HepG2 (cell line): ENCODE results near the gene NFATC2. TPM values are rescaled to one million over a fixed set of nuclear protein-coding genes. Genes with fewer than 3 reads are reported as not detected.

Experiments used
- ATAC-seq: fragments of 200-7000 bp; cut with Tn5 transposase; 3 replicates; pipeline ENCODE4 v1.9.1; 2020; ENCODE audit warnings: mild to moderate bottlenecking, moderate library complexity
- BruUV-seq: library from RNA; stranded (reverse); fragments of 400-500 nt; replicated peaks from 2 replicates; lab custom pipeline; 2021; lab: Mats Ljungman, UMichigan
- CTCF ChIA-PET: fragments of 300-600 bp; formaldehyde crosslinking; extraction: SDS; loops from one replicate; lab custom pipeline; 2021; ENCODE audit warnings: low total read pairs, inconsistent platforms, low intra/inter-chr PET ratio; lab: Yijun Ruan, JAX
- POLR2A ChIA-PET: fragments of 350-600 bp; sonication (Branson Sonifier 250); formaldehyde crosslinking; loops from one replicate; lab custom pipeline; 2020; ENCODE audit warnings: antibody characterized with exemption, inconsistent platforms; lab: Yijun Ruan, JAX
- DNase-seq: peaks from one replicate; pipeline ENCODE4 v3.0.0-alpha.2; 2015; ENCODE audit warnings: low spot score
- FAIRE-seq: peaks from 3 replicates; lab custom pipeline; 2011; peaks lifted over from hg19 to GRCh38; lab: Jason Lieb, UNC
- H2AFZ ChIP-seq: one replicate; pipeline ENCODE4 v1.6.1; 2011; ENCODE audit warnings: low read length, inconsistent platforms
- H3K27ac ChIP-seq: fragments of 300-600 bp; 3 replicates; pipeline ENCODE4 v1.8.0; 2011; ENCODE audit warnings: mixed run types, mild to moderate bottlenecking, mixed read lengths, low read length, inconsistent platforms; ENCODE audit not compliant: insufficient read depth; ENCODE audit errors: extremely low read length
- H3K27me3 ChIP-seq, 2 experiments: fragments of 200-600 bp in 1 of 2; 2 replicates in 1 of 2; 3 replicates in 1 of 2; pipeline versions ENCODE4 v1.6.0 to v1.8.0; 2011; ENCODE audit warnings: low read length in 2 of 2, mild to moderate bottlenecking in 2 of 2, moderate library complexity in 2 of 2, inconsistent platforms in 1 of 2; ENCODE audit not compliant: insufficient read depth in 2 of 2, control insufficient read depth in 1 of 2
- H3K36me3 ChIP-seq, 2 experiments: fragments of 200-600 bp in 1 of 2; replicated peaks in 1 of 2; 2 replicates in 1 of 2; 3 replicates in 1 of 2; pipeline versions ENCODE4 v1.5.1 to v1.8.0; 2011; ENCODE audit warnings: low read length in 2 of 2, inconsistent platforms in 1 of 2; ENCODE audit not compliant: insufficient read depth in 2 of 2, control insufficient read depth in 1 of 2
- H3K4me1 ChIP-seq: 2 replicates; pipeline ENCODE4 v1.5.1; 2012; ENCODE audit warnings: low read length, inconsistent platforms; ENCODE audit not compliant: insufficient read depth
- H3K4me2 ChIP-seq: 2 replicates; pipeline ENCODE4 v1.6.0; 2011; ENCODE audit warnings: low read depth, low read length, inconsistent platforms
- H3K4me3 ChIP-seq, 3 experiments: fragments of 200-600 bp in 1 of 3; sonication (generic), shearing (Covaris generic) in 1 of 3; replicated peaks in 1 of 3; 2 replicates each; pipeline ENCODE4 v1.5.1; 2011 to 2016; ENCODE audit warnings: low read length in 3 of 3, inconsistent platforms in 2 of 3, low read depth in 2 of 3, mild to moderate bottlenecking in 2 of 3, control low read depth in 1 of 3, mixed read lengths in 1 of 3; ENCODE audit not compliant: insufficient read depth in 1 of 3
- H3K79me2 ChIP-seq: one replicate; pipeline ENCODE4 v1.6.1; 2011; ENCODE audit warnings: low read length, inconsistent platforms; ENCODE audit not compliant: insufficient read depth
- H3K9ac ChIP-seq: 2 replicates; pipeline ENCODE4 v1.6.0; 2011; ENCODE audit warnings: mild to moderate bottlenecking, low read depth, low read length, inconsistent platforms; ENCODE audit not compliant: insufficient read depth
- H3K9me3 ChIP-seq: 2 replicates; pipeline ENCODE4 v1.5.1; 2012; ENCODE audit warnings: mild to moderate bottlenecking, low read length
- H4K20me1 ChIP-seq: 2 replicates; pipeline ENCODE4 v1.6.0; 2011; ENCODE audit warnings: inconsistent platforms, mild to moderate bottlenecking, low read length, moderate library complexity; ENCODE audit not compliant: insufficient read depth
- ASH2L ChIP-seq: fragments of 300-600, 200-600 bp; sonication (generic); IDR thresholded peaks from 2 replicates; pipeline ENCODE4 v1.7.0; 2017; ENCODE audit warnings: low read depth, mild to moderate bottlenecking, moderate library complexity, mixed read lengths, low read length; ENCODE audit not compliant: insufficient read length
- GATA4 ChIP-seq: sonication (generic); IDR thresholded peaks from 2 replicates; pipeline ENCODE4 v1.6.1; 2016; ENCODE audit warnings: antibody characterized with exemption, low read depth, borderline replicate concordance
- HDAC6 ChIP-seq: fragments of 200-600 bp; sonication (generic); IDR thresholded peaks from 2 replicates; pipeline ENCODE4 v1.7.0; 2017; ENCODE audit warnings: mild to moderate bottlenecking, antibody characterized with exemption, low read length, low read depth
- KDM5A ChIP-seq: fragments of 200-600 bp; sonication (generic); IDR thresholded peaks from 2 replicates; pipeline ENCODE4 v1.7.0; 2018; ENCODE audit warnings: antibody characterized with exemption, mild to moderate bottlenecking, low read length, borderline replicate concordance
- MXI1 ChIP-seq: IDR thresholded peaks from 3 replicates; pipeline ENCODE4 v1.6.1; 2012; ENCODE audit warnings: low read depth, low read length, inconsistent platforms, borderline replicate concordance
- RXRA ChIP-seq: sonication (generic); formaldehyde crosslinking; IDR thresholded peaks from 2 replicates; pipeline ENCODE4 v1.5.1; 2020; ENCODE audit warnings: missing genetic modification reagents
- SMC3 ChIP-seq: IDR thresholded peaks from 2 replicates; pipeline ENCODE4 v1.6.1; 2011; ENCODE audit warnings: low read length, improper control_type of control experiment
- ZNF296 ChIP-seq: sonication (generic); formaldehyde crosslinking; conservative IDR thresholded peaks from 2 replicates; pipeline ENCODE4 v1.5.0; 2020; ENCODE audit warnings: mild to moderate bottlenecking, missing genetic modification reagents
- ZNF30 ChIP-seq: sonication (generic); formaldehyde crosslinking; IDR thresholded peaks from 2 replicates; pipeline ENCODE4 v1.5.0; 2020; ENCODE audit warnings: mild to moderate bottlenecking, missing genetic modification reagents
- ZNF691 ChIP-seq: sonication (generic); formaldehyde crosslinking; IDR thresholded peaks from 2 replicates; pipeline ENCODE4 v1.4.0; 2020; ENCODE audit warnings: missing genetic modification reagents, low read depth, mild to moderate bottlenecking, borderline replicate concordance
- ZNF780A ChIP-seq: sonication (generic); formaldehyde crosslinking; IDR thresholded peaks from 2 replicates; pipeline ENCODE4 v1.8.0; 2022; ENCODE audit warnings: mild to moderate bottlenecking, missing genetic modification reagents, moderate library complexity
- ZNF839 ChIP-seq: sonication (generic); formaldehyde crosslinking; IDR thresholded peaks from 2 replicates; pipeline ENCODE4 v1.4.0; 2020; ENCODE audit warnings: missing genetic modification reagents, mild to moderate bottlenecking, borderline replicate concordance
- WGBS: methylation state at CpG from one replicate; pipeline ENCODE4 v1.1.6; 2017; ENCODE audit warnings: low lambda C conversion rate; 5-methylcytosine and 5-hydroxymethylcytosine counted together
- in situ Hi-C: cut with HindIII; loops from 2 replicates; pipeline ENCODE4 v1.10.0; 2017; ENCODE audit warnings: low pct_unique_long_range_greater_than_20kb; ENCODE audit not compliant: extremely low pct_ligation_motif_present
- intact Hi-C: fragments of 100-400 bp; cut with micrococcal nuclease; formaldehyde crosslinking; loops from one replicate; pipeline ENCODE4 v1.10.0; 2022; ENCODE audit not compliant: unreplicated experiment
- polyA plus RNA-seq, 8 experiments: library from polyadenylated mRNA; depleted of rRNA in 3 of 8; stranded (reverse) in 7 of 8; unstranded in 1 of 8; fragments of >200 nt; fragmentation: Illumina TruSeq in 4 of 8; extraction: Trizol in 4 of 8; gene quantifications; 2 replicates each; pipeline versions ENCODE4 v1.2.1 to v1.2.3, GENCODE V29; 2011 to 2016; ENCODE audit warnings: low read depth in 4 of 8, missing spikeins in 1 of 8, mixed read lengths in 1 of 8; ENCODE audit not compliant: insufficient read depth in 1 of 8
- total RNA-seq, 5 experiments: library from RNA; depleted of rRNA; stranded (reverse); fragments of >200 nt; fragmentation: Illumina TruSeq; extraction: Trizol; gene quantifications; 2 replicates each; pipeline ENCODE4 v1.2.3, GENCODE V29; 2016; ENCODE audit warnings: low read depth in 1 of 5

NFATC2 gene
- total and polyA plus RNA-seq, 2 of the 13 experiments (the other 11 are each of a cell fraction or from before 2014, with no cell fraction given), result 1.9 to 3.3 TPM

DNA sequence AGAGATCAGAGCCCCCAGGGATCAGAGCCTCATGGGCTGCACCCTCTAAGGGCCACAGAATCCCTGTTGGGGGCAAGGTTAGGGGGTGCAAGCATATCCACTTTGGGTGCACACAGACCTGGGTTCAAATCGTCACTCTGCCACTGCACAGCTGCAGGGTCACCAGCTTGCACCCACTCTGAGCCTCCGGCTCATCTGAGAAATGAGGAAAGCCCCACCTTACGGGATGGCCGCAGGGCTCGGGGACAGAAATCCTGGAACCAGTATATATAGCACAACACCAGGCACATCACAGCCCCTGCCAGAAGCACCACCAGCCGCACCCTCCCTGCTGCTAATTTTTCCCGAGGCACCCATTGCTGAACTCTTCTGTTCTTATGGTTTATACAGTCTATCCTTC is 169.6 kb downstream of the NFATC2 start:
- TF ChIP-seq GATA4 (no peak), ASH2L (no peak), ZNF780A (CRISPR knock-in tag) (no peak)
- Histone ChIP-seq H3K9ac (no peak overlapping the region), H3K27me3 (peaks cover 0 to 27% of the 10 kb centered on the region in 2 experiments; a peak in 3 of 5 replicates), H3K9me3 (no peaks in the 10 kb centered on the region), H3K4me3 (no peak overlapping the region), H3K27ac (no peak overlapping the region), H3K4me2 (no peak overlapping the region), H3K36me3 (no peaks in the 10 kb centered on the region), H3K4me1 (no peaks in the 10 kb centered on the region), H3K79me2 (no peaks in the 10 kb centered on the region), H4K20me1 (no peaks in the 10 kb centered on the region), H2AFZ (no peak overlapping the region)
- 36% methylated on average over 7 of the region's 7 CpGs for WGBS
- intact Hi-C loops (loop anchor here (1.0 to 5.0 kb wide), 6 partner anchors 222 to 777 kb away; no protein-coding TSS in a partner anchor), in situ Hi-C loops (loop anchor here (5.0 kb wide), 2 partner anchors 219 to 709 kb away; no protein-coding TSS in a partner anchor)
- DNase-seq, result no peak
- no peak for FAIRE-seq
- ChIA-PET CTCF (interaction anchor here (0.7 to 2.2 kb wide), 3 partner anchors 222 to 593 kb away, joined by 3 to 43 read pairs (median 33); no protein-coding TSS in a partner anchor), POLR2A (no interaction called here)
- no TSS peak for BruUV-seq
- no peak for ATAC-seq

- no peaks in the 10 kb centered on the region for H3K4me1 ChIP-seq
- no peaks in the 10 kb centered on the region for H3K36me3 ChIP-seq
- FAIRE-seq, result peak; percentile 87
- no peak overlapping the region for H3K27ac ChIP-seq
- no peak overlapping the region for H2AFZ ChIP-seq
- H3K9me3 ChIP-seq, result no peaks in the 10 kb centered on the region
- H3K4me3 ChIP-seq, result no peak overlapping the region
- no TSS peak for BruUV-seq
- no peak overlapping the region for H3K4me2 ChIP-seq
- ATAC-seq, result peak; percentile 97
- H4K20me1 ChIP-seq, result no peaks in the 10 kb centered on the region
- DNase-seq, result peak; percentile 64
- in situ Hi-C loops (loop anchor here (5.0 kb wide), 2 partner anchors 220 to 710 kb away; no protein-coding TSS in a partner anchor), intact Hi-C loops (loop anchor here (1.0 to 5.0 kb wide), 6 partner anchors 223 to 778 kb away; no protein-coding TSS in a partner anchor)
- H3K79me2 ChIP-seq, result no peaks in the 10 kb centered on the region
- POLR2A ChIA-PET, result no interaction called here
- H3K9ac ChIP-seq, result no peak overlapping the region
- WGBS, result 33% methylated on average over 12 of the region's 13 CpGs
- CTCF ChIA-PET, result interaction anchor here (0.7 to 2.2 kb wide), 4 partner anchors 222 to 594 kb away, joined by 3 to 43 read pairs (median 19); no protein-coding TSS in a partner anchor
- H3K27me3 ChIP-seq, result peaks cover 0 to 33% of the 10 kb centered on the region in 2 experiments; a peak in 3 of 5 replicates
- peak; percentile 44; the same call in 1 of the 2 replicates for TF ChIP-seq RXRA
- peak; percentile 36; the same call in 1 of the 2 replicates for TF ChIP-seq ZNF691 (CRISPR knock-in tag)
- TF ChIP-seq ZNF30 (CRISPR knock-in tag), result no peak
- 0 out of 2 replicates have a peak, but pooled peaks have one; percentile 50 for TF ChIP-seq ZNF296 (CRISPR knock-in tag)
- no peak for TF ChIP-seq KDM5A
- no peak for TF ChIP-seq HDAC6
- TF ChIP-seq MXI1, result 0 out of 3 replicates have a peak, but pooled peaks have one; percentile 16
- peak; percentile 88 for TF ChIP-seq SMC3
- TF ChIP-seq ZNF839 (CRISPR knock-in tag), result 0 out of 2 replicates have a peak, but pooled peaks have one; percentile 23
These were observed 170.2 kb downstream of the NFATC2 start for GRCh38 chr20:51372176-51372803.
